HFF-Myc (cell line): ENCODE measurements around the gene CALML6.

ENCODE experiments used
- DNase-seq: peaks from one replicate; pipeline ENCODE4 v3.0.0-alpha.2; 2011; ENCODE audit warnings: low read depth; ENCODE audit errors: extremely low read depth
- H3K4me3 ChIP-seq: replicated peaks from 2 replicates; pipeline ENCODE4 v1.5.1; 2011; ENCODE audit warnings: low read depth, mild to moderate bottlenecking, control low read depth, low read length
- CTCF ChIP-seq: IDR thresholded peaks from 2 replicates; pipeline ENCODE4 v1.5.1; 2012; ENCODE audit warnings: mild to moderate bottlenecking, low read depth, low read length, control low read depth; ENCODE audit errors: missing control alignments

The CALML6 gene

GRCh38 chr1:1947493-1947892 lies 32.4 kb downstream of the CALML6 start:
- no peak overlapping the region for H3K4me3 ChIP-seq
- DNase-seq = no peak
- TF ChIP-seq CTCF = no peak

- no peak overlapping the region for H3K4me3 ChIP-seq
- TF ChIP-seq CTCF = no peak
- no peak for DNase-seq
These were observed 33.7 kb downstream of the CALML6 start for GRCh38 chr1:1948783-1949182.

- TF ChIP-seq CTCF = no peak
- H3K4me3 ChIP-seq = no peak overlapping the region
- DNase-seq = no peak
These were observed 35.9 kb downstream of the CALML6 start for GRCh38 chr1:1950940-1951339.

GRCh38 chr1:1954015-1954414 lies 39.0 kb downstream of the CALML6 start:
- no peak overlapping the region for H3K4me3 ChIP-seq
- no peak for TF ChIP-seq CTCF
- DNase-seq = no peak

GRCh38 chr1:1954831-1955441 lies 39.9 kb downstream of the CALML6 start:
- no peak overlapping the region for H3K4me3 ChIP-seq
- DNase-seq = no peak
- TF ChIP-seq CTCF = peak; percentile 21

- no peak for DNase-seq
- TF ChIP-seq CTCF = no peak
- no peak overlapping the region for H3K4me3 ChIP-seq
These were observed 40.6 kb downstream of the CALML6 start for GRCh38 chr1:1955621-1956094.

- no peak for DNase-seq
- no peak for TF ChIP-seq CTCF
- no peak overlapping the region for H3K4me3 ChIP-seq
These were observed 41.0 kb downstream of the CALML6 start for GRCh38 chr1:1956101-1956500.
